CD8-positive, alpha-beta memory T cell (primary cell): ENCODE results near the gene SUFU. TPM values are rescaled to one million over a fixed set of nuclear protein-coding genes. Genes with fewer than 3 reads are reported as not detected.

ENCODE experiments used
- CTCF ChIA-PET: fragments of 350-600 bp; sonication (Branson Sonifier 250); formaldehyde crosslinking; loops from one replicate; lab custom pipeline; 2021; ENCODE audit warnings: antibody characterized with exemption; lab: Charles Lee
- POLR2A ChIA-PET: fragments of 350-600 bp; sonication (Branson Sonifier 250); formaldehyde crosslinking; loops from one replicate; lab custom pipeline; 2021; ENCODE audit warnings: antibody characterized with exemption; lab: Charles Lee
- DNase-seq, 5 donors: peaks; one replicate each; pipeline versions ENCODE4 v3.0.0 to v3.0.0-alpha.2; 2020 to 2022; ENCODE audit warnings: mixed read lengths in 1 of 5
- H3K27ac ChIP-seq: one replicate; pipeline ENCODE4 v1.7.0; 2013; ENCODE audit warnings: low read depth, mild to moderate bottlenecking, low read length, moderate library complexity
- H3K27me3 ChIP-seq: 2 replicates; pipeline ENCODE4 v1.7.0; 2013; ENCODE audit warnings: low read length, mild to moderate bottlenecking; ENCODE audit not compliant: insufficient read depth, poor library complexity, severe bottlenecking
- H3K36me3 ChIP-seq: 2 replicates; pipeline ENCODE4 v1.7.0; 2013; ENCODE audit warnings: mild to moderate bottlenecking, low read length, moderate library complexity; ENCODE audit not compliant: insufficient read depth
- H3K4me1 ChIP-seq: 2 replicates; pipeline ENCODE4 v1.7.0; 2013; ENCODE audit warnings: mild to moderate bottlenecking, low read length, moderate library complexity; ENCODE audit not compliant: insufficient read depth
- H3K4me3 ChIP-seq: 2 replicates; pipeline ENCODE4 v1.7.0; 2013; ENCODE audit warnings: mild to moderate bottlenecking, low read length
- H3K9me3 ChIP-seq: 2 replicates; pipeline ENCODE4 v1.7.0; 2013; ENCODE audit warnings: mild to moderate bottlenecking, low read length
- H3K27ac Mint-ChIP-seq, 8 donors: one replicate each; pipeline ENCODE4 v1.8.0; 2020 to 2021; ENCODE audit warnings: mixed read lengths in 8 of 8, mild to moderate bottlenecking in 6 of 8, inconsistent platforms in 3 of 8, moderate library complexity in 3 of 8
- H3K27me3 Mint-ChIP-seq, 2 donors: one replicate each; pipeline ENCODE4 v1.8.0; 2020 to 2021; ENCODE audit warnings: mixed read lengths in 2 of 2, mild to moderate bottlenecking in 1 of 2, moderate library complexity in 1 of 2
- H3K36me3 Mint-ChIP-seq, 3 donors: one replicate each; pipeline ENCODE4 v1.8.0; 2020 to 2021; ENCODE audit warnings: mixed read lengths in 3 of 3, inconsistent platforms in 1 of 3, mild to moderate bottlenecking in 1 of 3
- H3K4me1 Mint-ChIP-seq, 3 donors: one replicate each; pipeline ENCODE4 v1.8.0; 2020 to 2021; ENCODE audit warnings: mixed read lengths in 3 of 3, inconsistent platforms in 1 of 3, mild to moderate bottlenecking in 1 of 3
- H3K4me3 Mint-ChIP-seq, 7 donors: one replicate each; pipeline ENCODE4 v1.8.0; 2020 to 2021; ENCODE audit warnings: mixed read lengths in 7 of 7, mild to moderate bottlenecking in 6 of 7, moderate library complexity in 4 of 7, inconsistent platforms in 2 of 7
- H3K9me3 Mint-ChIP-seq, 5 donors: one replicate each; pipeline ENCODE4 v1.8.0; 2020 to 2022; ENCODE audit warnings: mixed read lengths in 5 of 5, mild to moderate bottlenecking in 3 of 5, moderate library complexity in 2 of 5, inconsistent platforms in 1 of 5
- polyA plus RNA-seq: library from polyadenylated mRNA; unstranded; fragments of 300-500 nt; fragmentation: Illumina TruSeq; gene quantifications from one replicate; pipeline ENCODE4 v1.2.3, GENCODE V29; 2021
- total RNA-seq, 2 experiments: library from RNA; stranded (reverse); gene quantifications; one replicate each; pipeline ENCODE4 v1.2.3, GENCODE V29; 2021

SUFU gene
- total and polyA plus RNA-seq, 3 experiments from 2014 or later, result 7.5 to 8.3 (median 8.3) TPM

DNA sequence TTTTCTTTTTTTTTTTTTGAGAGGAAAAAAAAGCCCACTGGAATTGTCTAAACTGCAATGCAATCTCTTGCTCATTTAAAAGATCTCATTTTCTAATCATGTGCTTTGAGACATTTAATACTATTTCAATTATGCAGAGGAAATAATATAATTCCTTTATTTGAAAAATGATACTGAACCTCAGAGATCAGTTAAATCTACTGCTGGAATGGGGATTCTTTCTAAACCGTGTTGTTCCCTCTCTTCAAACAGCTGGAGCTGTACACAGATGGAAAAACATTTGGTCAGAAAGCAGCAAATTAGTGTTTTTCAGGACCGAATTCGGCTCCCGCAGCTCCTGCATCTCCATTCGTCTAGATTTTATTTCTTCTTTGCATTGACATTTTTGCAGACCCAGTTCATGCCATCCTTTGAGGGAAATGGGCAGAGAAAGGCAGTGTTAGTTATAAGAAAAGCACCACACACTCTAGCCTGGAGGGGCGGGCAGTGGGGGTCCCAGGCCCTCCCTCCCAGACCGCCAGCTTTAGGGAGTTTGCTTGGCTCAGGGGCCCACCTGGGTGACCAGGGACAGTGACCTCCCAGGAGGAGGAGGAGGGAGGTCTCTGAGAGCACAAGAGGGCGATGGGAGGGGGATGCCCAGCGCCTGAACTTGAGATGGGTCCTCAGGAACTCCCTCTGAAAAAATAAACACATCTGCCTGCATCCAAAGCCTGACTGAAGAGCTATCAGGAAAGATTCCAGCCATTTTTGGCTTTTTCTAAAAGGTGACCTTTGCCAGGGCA lies 173.0 kb downstream of the SUFU start:
- ChIA-PET POLR2A (interaction anchor here (0.6 to 1.4 kb wide), 2 partner anchors 26 to 62 kb away, joined by 3 read pairs; no protein-coding TSS in a partner anchor), CTCF (interaction anchor here (0.7 to 5.7 kb wide), 5 partner anchors 10 to 226 kb away, joined by 3 to 39 read pairs (median 9); partner anchors contain the start of genes ARL3, SFXN2 and TRIM8)
- peaks cover 34 to 54% (median 45%) of the 10 kb centered on the region in 3 donors for H3K4me1 Mint-ChIP-seq
- H3K36me3 ChIP-seq, result no peaks in the 10 kb centered on the region
- H3K27me3 Mint-ChIP-seq, result no peaks in the 10 kb centered on the region
- no peak overlapping the region for H3K4me3 ChIP-seq
- H3K4me1 ChIP-seq, result peaks cover 31% of the 10 kb centered on the region
- peaks cover 0 to 6% (median 2%) of the 10 kb centered on the region in 3 donors for H3K36me3 Mint-ChIP-seq
- no peak for DNase-seq
- H3K27ac Mint-ChIP-seq, result peak overlapping the region in 3 of 8 donors; percentile 5 to 64 (median 63)
- H3K9me3 Mint-ChIP-seq, result no peaks in the 10 kb centered on the region
- H3K9me3 ChIP-seq, result no peaks in the 10 kb centered on the region
- H3K27ac ChIP-seq, result no peak overlapping the region
- no peaks in the 10 kb centered on the region for H3K27me3 ChIP-seq
- H3K4me3 Mint-ChIP-seq, result no peak overlapping the region

GRCh38 chr10:102677331-102678067 lies 173.7 kb downstream of the SUFU start:
- Mint-ChIP-seq H3K9me3 (no peaks in the 10 kb centered on the region), H3K27ac (peak overlapping the region in 3 of 8 donors; percentile 17 to 61 (median 43)), H3K4me1 (peaks cover 34 to 58% (median 53%) of the 10 kb centered on the region in 3 donors), H3K4me3 (peak overlapping the region in 1 of 7 donors; percentile 48), H3K36me3 (peaks cover 0 to 9% (median 2%) of the 10 kb centered on the region in 3 donors), H3K27me3 (no peaks in the 10 kb centered on the region)
- ChIA-PET POLR2A (no interaction called here), CTCF (interaction anchor here (0.9 to 5.7 kb wide), 7 partner anchors 8 to 37 kb away, joined by 3 to 39 read pairs (median 3); partner anchors contain the start of genes ARL3, SFXN2 and TRIM8)
- no peaks in the 10 kb centered on the region for H3K27me3 ChIP-seq
- no peak overlapping the region for H3K4me3 ChIP-seq
- no peak for DNase-seq
- no peaks in the 10 kb centered on the region for H3K9me3 ChIP-seq
- H3K36me3 ChIP-seq, result no peaks in the 10 kb centered on the region
- H3K27ac ChIP-seq, result no peak overlapping the region
- H3K4me1 ChIP-seq, result peaks cover 37% of the 10 kb centered on the region

- peaks cover 37% of the 10 kb centered on the region for H3K4me1 ChIP-seq
- Mint-ChIP-seq H3K27ac (peak overlapping the region in 1 of 8 donors; percentile 45), H3K9me3 (no peaks in the 10 kb centered on the region), H3K4me1 (peaks cover 31 to 53% (median 53%) of the 10 kb centered on the region in 3 donors), H3K27me3 (no peaks in the 10 kb centered on the region), H3K4me3 (no peak overlapping the region), H3K36me3 (peaks cover 0 to 9% (median 2%) of the 10 kb centered on the region in 3 donors)
- no peaks in the 10 kb centered on the region for H3K36me3 ChIP-seq
- no peak for DNase-seq
- ChIA-PET POLR2A (no interaction called here), CTCF (interaction anchor here (0.9 to 5.7 kb wide), 7 partner anchors 8 to 36 kb away, joined by 3 to 39 read pairs (median 3); partner anchors contain the start of genes ARL3, SFXN2 and TRIM8)
- H3K9me3 ChIP-seq, result no peaks in the 10 kb centered on the region
- no peak overlapping the region for H3K27ac ChIP-seq
- no peaks in the 10 kb centered on the region for H3K27me3 ChIP-seq
- H3K4me3 ChIP-seq, result no peak overlapping the region
Measured at GRCh38 chr10:102678068-102678400, 174.3 kb downstream of the SUFU start.

DNA sequence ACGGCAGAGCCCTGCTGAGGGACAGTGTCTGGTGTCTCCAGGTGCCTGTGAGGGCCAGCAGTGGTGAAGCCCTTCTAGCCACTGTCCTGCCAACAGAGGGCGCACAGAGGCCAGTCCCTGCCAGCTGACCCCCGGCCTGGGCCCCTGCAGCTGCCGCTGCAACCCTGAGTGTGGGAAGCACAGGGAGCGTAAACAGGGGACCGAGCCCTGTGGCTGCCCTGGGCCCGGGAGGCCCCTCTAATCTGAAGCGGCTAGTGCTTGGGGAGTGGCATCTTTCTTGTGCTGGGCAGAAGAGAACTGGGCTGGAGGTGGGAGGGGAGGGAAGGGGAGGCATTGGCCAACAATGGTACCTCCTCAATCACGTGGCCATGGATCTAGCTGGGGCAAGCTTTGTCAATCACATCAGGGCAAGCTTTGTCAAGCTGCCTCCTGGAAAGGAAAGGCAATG lies 175.1 kb downstream of the SUFU start:
- DNase-seq, result no peak
- Mint-ChIP-seq H3K36me3 (peaks cover 0 to 13% (median 2%) of the 10 kb centered on the region in 3 donors), H3K4me1 (peaks cover 24 to 45% (median 45%) of the 10 kb centered on the region in 3 donors), H3K9me3 (no peaks in the 10 kb centered on the region), H3K27me3 (no peaks in the 10 kb centered on the region), H3K27ac (peak overlapping the region in 2 of 8 donors; percentile 56 to 73), H3K4me3 (no peak overlapping the region)
- POLR2A ChIA-PET, result interaction anchor here (0.7 kb wide), 1 partner anchor 18 kb away, joined by 3 read pairs; no protein-coding TSS in a partner anchor
- no peaks in the 10 kb centered on the region for H3K9me3 ChIP-seq
- H3K27ac ChIP-seq, result no peak overlapping the region
- peaks cover 30% of the 10 kb centered on the region for H3K4me1 ChIP-seq
- H3K27me3 ChIP-seq, result no peaks in the 10 kb centered on the region
- no peaks in the 10 kb centered on the region for H3K36me3 ChIP-seq
- no peak overlapping the region for H3K4me3 ChIP-seq
- CTCF ChIA-PET, result interaction anchor here (1.0 to 1.6 kb wide), 3 partner anchors 8 to 20 kb away, joined by 3 read pairs; no protein-coding TSS in a partner anchor

- Mint-ChIP-seq H3K36me3 (peaks cover 0 to 15% (median 2%) of the 10 kb centered on the region in 3 donors), H3K4me3 (no peak overlapping the region), H3K4me1 (peaks cover 18 to 38% (median 38%) of the 10 kb centered on the region in 3 donors), H3K27ac (no peak overlapping the region), H3K9me3 (no peaks in the 10 kb centered on the region), H3K27me3 (no peaks in the 10 kb centered on the region)
- no peak for DNase-seq
- Histone ChIP-seq H3K27me3 (no peaks in the 10 kb centered on the region), H3K4me1 (peaks cover 25% of the 10 kb centered on the region), H3K4me3 (no peak overlapping the region), H3K36me3 (no peaks in the 10 kb centered on the region), H3K9me3 (no peaks in the 10 kb centered on the region), H3K27ac (no peak overlapping the region)
- ChIA-PET POLR2A (no interaction called here), CTCF (no interaction called here)
Measured at GRCh38 chr10:102679596-102679995, 175.8 kb downstream of the SUFU start.

- Histone ChIP-seq H3K36me3 (no peaks in the 10 kb centered on the region), H3K4me3 (no peak overlapping the region), H3K4me1 (peaks cover 11% of the 10 kb centered on the region), H3K27me3 (no peaks in the 10 kb centered on the region), H3K9me3 (no peaks in the 10 kb centered on the region), H3K27ac (no peak overlapping the region)
- ChIA-PET CTCF (no interaction called here), POLR2A (interaction anchor here (1.2 kb wide), 1 partner anchor 30 kb away, joined by 3 read pairs; no protein-coding TSS in a partner anchor)
- H3K9me3 Mint-ChIP-seq, result no peaks in the 10 kb centered on the region
- H3K27ac Mint-ChIP-seq, result peak overlapping the region in 2 of 8 donors; percentile 15 to 40
- no peak overlapping the region for H3K4me3 Mint-ChIP-seq
- H3K36me3 Mint-ChIP-seq, result peaks cover 0 to 21% (median 2%) of the 10 kb centered on the region in 3 donors
- H3K4me1 Mint-ChIP-seq, result peaks cover 3 to 20% (median 18%) of the 10 kb centered on the region in 3 donors
- no peak for DNase-seq
- H3K27me3 Mint-ChIP-seq, result no peaks in the 10 kb centered on the region
Measured at GRCh38 chr10:102681696-102682095, 177.9 kb downstream of the SUFU start.

- H3K4me1 Mint-ChIP-seq, result peaks cover 2 to 14% (median 12%) of the 10 kb centered on the region in 3 donors
- H3K9me3 Mint-ChIP-seq, result no peaks in the 10 kb centered on the region
- no peak overlapping the region for H3K27ac ChIP-seq
- no peak overlapping the region for H3K4me3 ChIP-seq
- no peaks in the 10 kb centered on the region for H3K27me3 ChIP-seq
- H3K27ac Mint-ChIP-seq, result peak overlapping the region in 2 of 8 donors; percentile 9 to 45
- no peaks in the 10 kb centered on the region for H3K27me3 Mint-ChIP-seq
- no peak overlapping the region for H3K4me3 Mint-ChIP-seq
- CTCF ChIA-PET, result no interaction called here
- no peaks in the 10 kb centered on the region for H3K36me3 ChIP-seq
- POLR2A ChIA-PET, result no interaction called here
- peaks cover 0 to 21% (median 2%) of the 10 kb centered on the region in 3 donors for H3K36me3 Mint-ChIP-seq
- peaks cover 11% of the 10 kb centered on the region for H3K4me1 ChIP-seq
- DNase-seq, result no peak
- H3K9me3 ChIP-seq, result no peaks in the 10 kb centered on the region
Measured at GRCh38 chr10:102682416-102682815, 178.6 kb downstream of the SUFU start.
